Measurements from ENCODE around the gene GIPR. TPM values are rescaled to one million over a fixed set of nuclear protein-coding genes. Genes with fewer than 3 reads are reported as not detected.
A peak's percentile ranks its signal among the peaks of the same experiment; 100 is the strongest.

The GIPR gene
- total and polyA plus RNA-seq, 2 of the 13 experiments (the other 11 are each of a cell fraction or from before 2014, with no cell fraction given): 0.15 to 1.2 TPM

GRCh38 chr19:45667620-45668341 lies at the start of gene GIPR (continued):
- TF ChIP-seq ZNF281 (CRISPR knock-in tag; IDR thresholded peaks at IDR 0.05; ENCODE audit: borderline replicate concordance) (no peak), PHF5A (CRISPR knock-in tag; IDR thresholded peaks at IDR 0.05; ENCODE audit: low read depth, unreplicated experiment) (no peak), FIP1L1 (IDR thresholded peaks at IDR 0.05; ENCODE audit: borderline replicate concordance, insufficient read depth, low read depth, low read length) (no peak), TIGD3 (CRISPR knock-in tag; IDR thresholded peaks at IDR 0.05; ENCODE audit: borderline replicate concordance) (no peak), EHMT2 (IDR thresholded peaks at IDR 0.05; ENCODE audit: borderline replicate concordance, low read depth, low read length) (no peak), GABPB1 (CRISPR knock-in tag; IDR thresholded peaks at IDR 0.05) (peak; percentile 62), ETV6 (CRISPR knock-in tag; conservative IDR thresholded peaks at IDR 0.05) (no peak), MAZ (IDR thresholded peaks at IDR 0.05; ENCODE audit: borderline replicate concordance, low read depth, low read length) (no peak), MAZ (CRISPR knock-in tag; IDR thresholded peaks at IDR 0.05; ENCODE audit: low read depth) (peak; percentile 35; the same call in 1 of the 2 replicates), HBP1 (CRISPR knock-in tag; IDR thresholded peaks at IDR 0.05; ENCODE audit: low read depth) (peak; percentile 37; the same call in 1 of the 2 replicates), E2F1 (CRISPR knock-in tag; IDR thresholded peaks at IDR 0.05) (no peak), ZMYM4 (CRISPR knock-in tag; IDR thresholded peaks at IDR 0.05) (no peak), NFYB (CRISPR knock-in tag; IDR thresholded peaks at IDR 0.05) (no peak), IKZF5 (CRISPR knock-in tag; IDR thresholded peaks at IDR 0.05) (peak; percentile 98), IRF2 (CRISPR knock-in tag; IDR thresholded peaks at IDR 0.05) (no peak), ZSCAN12 (CRISPR knock-in tag; IDR thresholded peaks at IDR 0.05) (no peak), FOXA3 (CRISPR knock-in tag; IDR thresholded peaks at IDR 0.05) (no peak), PBX2 (CRISPR knock-in tag; IDR thresholded peaks at IDR 0.05) (peak; percentile 70), RBAK (CRISPR knock-in tag; IDR thresholded peaks at IDR 0.05) (no peak), ZNF510 (CRISPR knock-in tag; IDR thresholded peaks at IDR 0.05; ENCODE audit: low read depth) (no peak)
